GM18868 (cell line): Measurements from ENCODE around the gene MYOZ1.

Experiments
- ATAC-seq: cut with Tn5 transposase; IDR thresholded peaks from one replicate; pipeline ENCODE4 v1.9.1; 2021; ENCODE audit warnings: mild to moderate bottlenecking, moderate library complexity; ENCODE audit not compliant: unreplicated experiment

The MYOZ1 gene

GRCh38 chr10:73601486-73601921 lies 39.8 kb downstream of the MYOZ1 start:
- no peak for ATAC-seq

GRCh38 chr10:73597346-73597745 lies 43.9 kb downstream of the MYOZ1 start:
- ATAC-seq: no peak

DNA sequence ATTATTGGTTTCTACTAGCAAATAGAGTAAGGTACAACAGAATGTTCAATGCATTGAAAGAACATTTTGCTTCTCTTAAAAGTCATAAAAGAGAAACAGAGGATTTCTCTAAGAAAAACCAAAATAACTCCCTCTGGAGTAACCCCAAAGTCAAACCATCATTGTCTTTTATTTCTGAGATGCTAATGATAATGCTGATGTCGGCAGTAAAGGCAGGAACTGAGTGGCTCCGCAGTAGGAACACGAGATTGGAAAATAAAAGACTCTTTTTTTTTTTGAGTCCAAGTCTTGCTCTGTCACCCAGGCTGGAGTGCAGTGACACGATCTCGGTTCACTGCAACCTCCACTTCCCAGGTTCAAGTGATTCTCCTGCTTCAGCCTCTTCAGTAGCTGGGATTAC lies 47.5 kb downstream of the MYOZ1 start:
- no peak for ATAC-seq

- no peak for ATAC-seq
These were observed 48.2 kb downstream of the MYOZ1 start for GRCh38 chr10:73593110-73593509.

DNA sequence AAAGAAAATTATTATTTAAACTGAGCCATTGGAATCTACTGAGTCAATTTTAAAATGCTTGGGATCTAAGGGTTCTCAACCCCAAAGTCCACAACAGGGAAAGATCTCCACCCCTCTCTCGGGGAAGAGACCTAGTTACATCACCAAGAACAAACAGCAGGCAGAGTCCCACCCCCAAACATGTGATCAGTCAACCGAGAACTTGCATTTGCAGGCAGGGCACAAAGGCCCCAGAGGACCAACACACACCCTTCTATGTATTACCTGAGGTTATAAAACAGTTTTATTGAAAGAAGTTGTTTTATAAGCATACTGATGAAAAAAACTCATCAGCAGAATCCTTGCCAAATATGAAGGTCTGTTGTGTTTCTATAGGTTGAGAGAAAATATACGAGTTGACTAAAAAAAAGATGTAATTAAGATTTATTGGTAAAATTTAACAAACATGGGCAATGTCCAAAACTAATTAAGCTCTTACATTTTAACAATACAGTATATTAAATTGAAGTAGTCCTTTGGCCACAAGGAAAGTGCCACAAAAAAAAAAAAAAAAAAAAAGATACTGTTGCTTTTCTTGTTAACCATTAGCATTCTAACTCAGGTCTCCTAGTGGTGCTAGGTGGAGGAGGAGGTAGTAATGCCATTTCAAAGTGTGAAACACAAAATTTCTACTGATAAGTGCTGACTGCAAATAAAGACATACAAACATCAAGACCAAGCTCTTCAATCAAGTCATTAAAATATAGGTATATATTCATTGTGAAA lies 49.2 kb downstream of the MYOZ1 start:
- no peak for ATAC-seq

GRCh38 chr10:73590881-73591799 lies 50.1 kb downstream of the MYOZ1 start, which contains the start of gene USP54:
Gene USP54, minus strand, starts transcription at chr10:73591342. Its CDS starts 15,684 bp downstream, at chr10:73575658.
- ATAC-seq: no peak

DNA sequence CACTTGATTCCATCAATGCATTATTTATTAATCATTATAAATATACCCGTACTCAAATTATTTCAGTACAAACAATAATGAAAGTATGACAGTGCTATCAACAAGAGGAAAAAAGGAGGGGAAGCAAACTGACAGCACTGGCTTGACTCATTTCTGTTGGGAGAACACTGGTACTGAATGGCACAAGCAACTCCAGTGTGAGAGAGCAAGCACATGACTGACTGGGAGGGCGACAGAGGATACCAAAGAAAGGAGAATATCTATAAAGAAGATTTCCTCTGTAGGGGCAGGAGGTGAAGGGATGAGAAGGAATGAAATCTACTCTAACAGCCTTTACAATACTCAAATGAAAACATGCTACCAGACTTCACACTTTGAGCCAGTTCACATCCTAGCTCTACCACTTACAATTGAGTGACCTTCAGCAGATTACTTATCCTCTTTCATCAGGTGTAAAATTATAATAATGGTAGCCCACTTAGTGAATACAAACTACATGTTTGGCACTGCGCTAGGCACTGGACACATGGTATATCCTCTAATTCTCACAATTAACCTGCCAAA lies 51.6 kb downstream of the MYOZ1 start:
- ATAC-seq: no peak

- ATAC-seq: no peak
These were observed 52.6 kb downstream of the MYOZ1 start for GRCh38 chr10:73588656-73589055.

DNA sequence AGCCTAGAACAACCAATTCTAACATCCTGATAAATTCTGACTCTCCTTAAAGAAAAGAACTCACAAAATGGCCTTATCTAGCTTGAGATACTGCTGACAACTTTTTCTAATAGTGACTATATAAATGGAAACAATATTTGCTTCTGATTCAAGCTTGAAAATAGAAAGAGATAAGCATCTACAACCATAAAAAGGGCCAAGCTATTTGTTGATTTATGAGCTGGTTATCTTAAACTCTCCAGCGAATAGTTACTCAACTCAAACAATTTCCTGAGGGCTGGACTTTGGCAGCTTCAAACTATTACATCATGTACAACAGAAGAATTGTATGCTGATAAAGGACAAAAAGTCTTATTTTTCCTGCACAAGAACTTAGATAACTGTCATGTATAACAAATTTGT lies 54.7 kb downstream of the MYOZ1 start:
- no peak for ATAC-seq

- ATAC-seq: no peak
These were observed 55.9 kb downstream of the MYOZ1 start for GRCh38 chr10:73585327-73585726.

- no peak for ATAC-seq
These were observed 56.5 kb downstream of the MYOZ1 start for GRCh38 chr10:73584737-73585136.

DNA sequence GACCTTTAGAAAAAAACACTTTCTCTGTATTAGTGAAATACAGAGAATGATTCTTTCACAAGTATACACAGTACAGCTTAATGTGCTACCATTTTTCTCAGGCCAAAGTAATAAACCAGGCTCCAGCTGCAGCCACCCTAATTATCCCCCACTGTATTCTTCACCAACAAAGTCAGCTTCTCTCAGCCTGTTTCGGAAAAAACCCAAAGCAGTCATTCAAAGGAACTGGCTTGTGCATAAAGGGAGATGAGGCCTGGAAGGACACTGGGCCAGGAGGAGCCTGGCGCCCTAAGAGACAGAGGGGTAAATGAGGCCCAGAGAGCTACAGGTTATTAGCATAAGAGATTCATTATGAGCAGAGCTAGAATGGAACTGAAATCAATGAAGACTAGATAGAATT lies 59.4 kb downstream of the MYOZ1 start:
- ATAC-seq: no peak
